ENCODE measurements around the gene CLEC16A.
"Not testable (repeated sequence)": the region's sequence is repeated elsewhere in the genome, so short reads cannot be mapped to it uniquely, and the experiment has no call there.

CLEC16A gene

GRCh38 chr16:10926867-10927266 lies 17.5 kb upstream of the CLEC16A start:
- no peak for TF ChIP-seq CTCF (IDR thresholded peaks at IDR 0.05; ENCODE audit: extremely low read depth, missing control alignments)
- no peak for DNase-seq (ENCODE audit: low spot score)

GRCh38 chr16:10927497-10928112 lies 16.8 kb upstream of the CLEC16A start:
- no peak for TF ChIP-seq CTCF (IDR thresholded peaks at IDR 0.05; ENCODE audit: extremely low read depth, missing control alignments)
- no peak for DNase-seq (ENCODE audit: low spot score)

GRCh38 chr16:10929097-10929496 lies 15.3 kb upstream of the CLEC16A start:
- DNase-seq (ENCODE audit: low spot score): not testable (repeated sequence)

- no peak for DNase-seq (ENCODE audit: low spot score)
- TF ChIP-seq CTCF (IDR thresholded peaks at IDR 0.05; ENCODE audit: extremely low read depth, missing control alignments): no peak
Observed at GRCh38 chr16:10929853-10930754, 14.3 kb upstream of the CLEC16A start.

- no peak for DNase-seq (ENCODE audit: low spot score)
- TF ChIP-seq CTCF (IDR thresholded peaks at IDR 0.05; ENCODE audit: extremely low read depth, missing control alignments): no peak
Observed at GRCh38 chr16:10930755-10931093, 13.6 kb upstream of the CLEC16A start.

GRCh38 chr16:10931134-10931533 lies 13.2 kb upstream of the CLEC16A start:
- TF ChIP-seq CTCF (IDR thresholded peaks at IDR 0.05; ENCODE audit: extremely low read depth, missing control alignments): no peak
- DNase-seq (ENCODE audit: low spot score): no peak

GRCh38 chr16:10931977-10932632 lies 12.3 kb upstream of the CLEC16A start:
- no peak for DNase-seq (ENCODE audit: low spot score)
- no peak for TF ChIP-seq CTCF (IDR thresholded peaks at IDR 0.05; ENCODE audit: extremely low read depth, missing control alignments)

Measured in GM20000 (cell line).